ENCODE measurements around the gene ARRB2. TPM values are rescaled to one million over a fixed set of nuclear protein-coding genes. Genes with fewer than 3 reads are reported as not detected.

Gene ARRB2
- total RNA-seq, 1 donor from 2014 or later = 43.4 TPM

DNA sequence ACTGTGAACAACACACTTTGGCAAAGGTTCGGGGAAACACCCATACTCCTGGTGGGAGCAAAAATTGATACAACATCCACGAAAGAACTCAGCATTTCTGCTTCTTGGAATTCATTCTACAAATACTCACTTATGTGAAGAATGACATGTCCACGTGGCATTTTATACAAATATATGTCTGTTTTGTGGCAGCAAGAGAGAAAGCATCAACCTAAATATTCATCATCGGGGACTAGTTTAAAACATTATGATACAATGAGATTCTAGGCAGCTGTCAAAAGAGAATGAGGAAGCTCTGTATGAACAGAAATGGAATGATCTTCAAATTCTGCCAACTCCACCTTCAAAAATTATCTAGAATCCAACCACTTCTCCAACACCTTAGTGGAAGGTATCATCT lies 43.3 kb upstream of the ARRB2 start:
- TF ChIP-seq CTCF (IDR thresholded peaks at IDR 0.05) = no peak
- Histone ChIP-seq H3K4me3 (no peak overlapping the region), H3K27me3 (no peaks in the 10 kb centered on the region), H3K4me1 (no peaks in the 10 kb centered on the region), H3K36me3 (peaks cover 13 to 14% of the 10 kb centered on the region in 2 donors), H3K27ac (no peak overlapping the region), H3K9me3 (no peaks in the 10 kb centered on the region)
- no peak for DNase-seq (ENCODE audit: low spot score in 2 of 2)
- intact Hi-C loops (cut with DNase I) = no loop called here

DNA sequence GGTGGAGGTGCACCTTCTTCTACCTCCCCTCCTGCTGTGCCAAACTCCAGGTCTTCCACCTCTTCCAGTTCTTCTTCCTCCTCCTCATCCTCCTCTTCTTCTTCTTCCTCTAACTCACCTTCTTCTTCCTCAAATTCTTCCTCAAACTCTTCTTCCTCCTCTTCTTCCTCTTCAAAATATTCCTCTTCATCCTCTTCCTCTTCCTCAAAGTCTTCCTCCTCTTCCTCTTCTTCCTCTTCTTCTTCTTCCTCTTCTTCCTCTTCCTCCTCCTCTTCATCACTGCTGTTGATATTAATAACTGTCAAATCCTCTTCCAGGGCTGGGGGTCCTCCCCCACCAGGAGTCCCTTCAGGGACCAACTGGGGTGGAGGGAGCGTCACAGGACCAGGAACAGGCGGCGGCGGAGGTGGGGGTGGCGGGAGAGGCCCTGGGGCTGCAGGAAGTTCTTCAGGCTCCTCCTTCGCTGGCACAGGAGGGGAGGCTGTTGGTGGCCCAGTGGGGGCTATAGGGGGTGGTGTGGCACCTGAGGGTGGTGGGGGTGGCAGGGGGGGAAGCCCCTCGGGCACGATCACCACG lies 38.3 kb upstream of the ARRB2 start:
- Histone ChIP-seq H3K4me3 (no peak overlapping the region), H3K27ac (no peak overlapping the region), H3K9me3 (no peaks in the 10 kb centered on the region), H3K4me1 (no peaks in the 10 kb centered on the region), H3K36me3 (peaks cover 60 to 62% of the 10 kb centered on the region in 2 donors), H3K27me3 (no peaks in the 10 kb centered on the region)
- intact Hi-C loops (cut with DNase I) = no loop called here
- DNase-seq (ENCODE audit: low spot score in 2 of 2) = no peak
- TF ChIP-seq CTCF (IDR thresholded peaks at IDR 0.05) = no peak

- DNase-seq (ENCODE audit: low spot score in 2 of 2) = peak in 1 of 2 donors; percentile 33
- H3K36me3 ChIP-seq = peaks cover 60 to 68% of the 10 kb centered on the region in 2 donors
- H3K4me3 ChIP-seq = no peak overlapping the region
- no peaks in the 10 kb centered on the region for H3K4me1 ChIP-seq
- no peak for TF ChIP-seq CTCF (IDR thresholded peaks at IDR 0.05)
- no peak overlapping the region for H3K27ac ChIP-seq
- no peaks in the 10 kb centered on the region for H3K27me3 ChIP-seq
- no peaks in the 10 kb centered on the region for H3K9me3 ChIP-seq
- intact Hi-C loops (cut with DNase I) = no loop called here
These were observed 37.7 kb upstream of the ARRB2 start for GRCh38 chr17:4672751-4673150.

DNA sequence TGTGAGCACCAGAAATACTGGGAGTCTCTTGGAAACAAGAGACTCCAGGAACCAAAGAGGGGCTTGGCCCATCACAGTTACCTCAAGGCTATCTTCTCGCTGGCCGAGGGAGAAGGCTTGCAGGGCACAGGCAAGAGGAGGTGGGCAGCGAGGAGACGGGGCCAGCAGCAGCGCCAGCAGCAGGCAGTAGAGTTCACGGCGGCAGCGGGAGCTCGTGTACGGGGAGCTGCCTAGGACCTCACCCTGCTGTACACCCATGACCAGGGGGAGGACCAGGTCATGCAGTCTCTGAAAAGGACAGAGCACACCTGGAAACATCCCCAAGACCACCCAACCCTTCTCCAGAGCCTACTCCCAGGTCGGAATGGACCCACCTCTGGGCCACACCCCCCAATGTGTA lies 37.3 kb upstream of the ARRB2 start:
- Histone ChIP-seq H3K27me3 (no peaks in the 10 kb centered on the region), H3K36me3 (peaks cover 60 to 72% of the 10 kb centered on the region in 2 donors), H3K9me3 (no peaks in the 10 kb centered on the region), H3K4me1 (no peaks in the 10 kb centered on the region), H3K4me3 (no peak overlapping the region), H3K27ac (no peak overlapping the region)
- intact Hi-C loops (cut with DNase I) = no loop called here
- TF ChIP-seq CTCF (IDR thresholded peaks at IDR 0.05) = no peak
- peak in 1 of 2 donors; percentile 35 for DNase-seq (ENCODE audit: low spot score in 2 of 2)

DNA sequence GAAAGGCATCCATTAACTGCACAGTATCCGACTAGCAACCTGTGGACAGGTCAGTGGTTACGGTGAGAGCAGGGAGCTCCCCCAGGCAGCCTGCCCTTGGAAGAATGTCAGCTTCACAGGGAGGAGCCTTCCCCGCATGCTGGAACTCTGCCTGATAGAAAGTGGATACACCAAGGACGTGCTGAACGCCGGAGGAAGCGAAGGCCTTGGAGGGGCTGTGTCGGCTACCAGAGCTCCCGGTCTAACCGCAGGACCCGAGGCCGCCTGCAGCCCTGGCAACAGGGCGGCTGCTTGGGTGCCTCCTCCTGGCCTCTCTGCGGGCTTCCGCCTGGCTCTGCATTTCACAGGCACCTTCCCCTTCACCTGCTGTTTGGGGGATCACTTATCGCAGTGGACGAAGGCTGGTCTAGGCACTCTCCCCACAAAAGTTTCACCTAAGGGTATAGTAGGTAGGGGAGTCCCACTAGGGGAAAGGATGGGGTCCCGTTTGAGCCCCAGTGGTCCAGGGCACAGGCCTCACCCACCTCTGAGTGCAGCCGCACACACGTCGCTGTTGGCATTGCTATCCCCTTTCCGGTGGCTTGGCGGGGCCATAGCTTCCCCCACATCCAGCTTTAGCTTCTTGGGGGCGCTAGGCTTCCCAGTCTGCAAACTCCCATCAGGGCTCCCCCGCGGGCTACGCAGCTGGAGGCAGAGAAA lies 36.3 kb upstream of the ARRB2 start:
- H3K36me3 ChIP-seq = peaks cover 70 to 81% of the 10 kb centered on the region in 2 donors
- intact Hi-C loops (cut with DNase I) = no loop called here
- H3K4me3 ChIP-seq = no peak overlapping the region
- H3K27ac ChIP-seq = no peak overlapping the region
- no peaks in the 10 kb centered on the region for H3K27me3 ChIP-seq
- TF ChIP-seq CTCF (IDR thresholded peaks at IDR 0.05) = no peak
- H3K9me3 ChIP-seq = no peaks in the 10 kb centered on the region
- no peaks in the 10 kb centered on the region for H3K4me1 ChIP-seq
- DNase-seq (ENCODE audit: low spot score in 2 of 2) = peak in 1 of 2 donors; percentile 57
